Activated CD8-positive, alpha-beta T cell treated with anti-CD3 and anti-CD28 coated beads for 36 hours (primary cell): ENCODE measurements around the gene SLC31A1. TPM values are rescaled to one million over a fixed set of nuclear protein-coding genes. Genes with fewer than 3 reads are reported as not detected.

Experiments
- ATAC-seq: fragments of 200-7000 bp; cut with Tn5 transposase; one replicate; pipeline ENCODE4 v1.10.0; 2021; ENCODE audit warnings: mild to moderate bottlenecking, moderate library complexity
- CTCF ChIA-PET: fragments of 350-600 bp; sonication (Branson Sonifier 250); formaldehyde crosslinking; loops from one replicate; lab custom pipeline; 2021; ENCODE audit warnings: antibody characterized with exemption; lab: Charles Lee
- POLR2A ChIA-PET: fragments of 350-600 bp; sonication (Branson Sonifier 250); formaldehyde crosslinking; loops from one replicate; lab custom pipeline; 2021; ENCODE audit warnings: antibody characterized with exemption; lab: Charles Lee
- DNase-seq: peaks from one replicate; pipeline ENCODE4 v3.0.0-alpha.2; 2020
- H3K27ac Mint-ChIP-seq: one replicate; pipeline ENCODE4 v1.8.0; 2021; ENCODE audit warnings: mild to moderate bottlenecking, mixed read lengths
- H3K27me3 Mint-ChIP-seq: one replicate; pipeline ENCODE4 v1.8.0; 2021; ENCODE audit warnings: mixed read lengths
- H3K36me3 Mint-ChIP-seq: one replicate; pipeline ENCODE4 v1.8.0; 2021; ENCODE audit warnings: low read depth, mixed read lengths
- H3K4me1 Mint-ChIP-seq: one replicate; pipeline ENCODE4 v1.8.0; 2021; ENCODE audit warnings: low read depth, mixed read lengths
- H3K4me3 Mint-ChIP-seq: one replicate; pipeline ENCODE4 v1.8.0; 2021; ENCODE audit warnings: mild to moderate bottlenecking, moderate library complexity, mixed read lengths
- H3K9me3 Mint-ChIP-seq: one replicate; pipeline ENCODE4 v1.8.0; 2021; ENCODE audit warnings: mixed read lengths
- intact Hi-C: fragments of 100-400 bp; cut with micrococcal nuclease; formaldehyde crosslinking; loops from one replicate; pipeline ENCODE4 v1.10.0; 2022
- total RNA-seq, 2 experiments: library from RNA; stranded (reverse); gene quantifications; one replicate each; pipeline ENCODE4 v1.2.3, GENCODE V29; 2021
- TF ChIP-seq, protein P1 (sequence below): fragments of 200-600 bp; IDR thresholded peaks from one replicate; pipeline ENCODE4 v1.8.0; 2022; ENCODE audit warnings: antibody characterized with exemption, mild to moderate bottlenecking

The SLC31A1 gene
- total RNA-seq, 2 experiments from 2014 or later: 18.3 to 19.2 TPM

GRCh38 chr9:113261917-113262671 lies 40.8 kb downstream of the SLC31A1 start:
- ChIA-PET POLR2A (no interaction called here), CTCF (interaction anchor here (0.6 to 3.1 kb wide), 3 partner anchors 13 to 641 kb away, joined by 3 to 10 read pairs (median 3); partner anchors contain the start of genes CDC26 and PRPF4)
- ATAC-seq (no peak), DNase-seq (no peak)
- Mint-ChIP-seq H3K9me3 (no peaks in the 10 kb centered on the region), H3K36me3 (peaks cover 31% of the 10 kb centered on the region), H3K27me3 (no peaks in the 10 kb centered on the region), H3K4me3 (no peak overlapping the region), H3K27ac (no peak overlapping the region), H3K4me1 (no peaks in the 10 kb centered on the region)
- intact Hi-C loops: no loop called here
- TF ChIP-seq, protein P1, sequence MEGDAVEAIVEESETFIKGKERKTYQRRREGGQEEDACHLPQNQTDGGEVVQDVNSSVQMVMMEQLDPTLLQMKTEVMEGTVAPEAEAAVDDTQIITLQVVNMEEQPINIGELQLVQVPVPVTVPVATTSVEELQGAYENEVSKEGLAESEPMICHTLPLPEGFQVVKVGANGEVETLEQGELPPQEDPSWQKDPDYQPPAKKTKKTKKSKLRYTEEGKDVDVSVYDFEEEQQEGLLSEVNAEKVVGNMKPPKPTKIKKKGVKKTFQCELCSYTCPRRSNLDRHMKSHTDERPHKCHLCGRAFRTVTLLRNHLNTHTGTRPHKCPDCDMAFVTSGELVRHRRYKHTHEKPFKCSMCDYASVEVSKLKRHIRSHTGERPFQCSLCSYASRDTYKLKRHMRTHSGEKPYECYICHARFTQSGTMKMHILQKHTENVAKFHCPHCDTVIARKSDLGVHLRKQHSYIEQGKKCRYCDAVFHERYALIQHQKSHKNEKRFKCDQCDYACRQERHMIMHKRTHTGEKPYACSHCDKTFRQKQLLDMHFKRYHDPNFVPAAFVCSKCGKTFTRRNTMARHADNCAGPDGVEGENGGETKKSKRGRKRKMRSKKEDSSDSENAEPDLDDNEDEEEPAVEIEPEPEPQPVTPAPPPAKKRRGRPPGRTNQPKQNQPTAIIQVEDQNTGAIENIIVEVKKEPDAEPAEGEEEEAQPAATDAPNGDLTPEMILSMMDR: no peak

DNA sequence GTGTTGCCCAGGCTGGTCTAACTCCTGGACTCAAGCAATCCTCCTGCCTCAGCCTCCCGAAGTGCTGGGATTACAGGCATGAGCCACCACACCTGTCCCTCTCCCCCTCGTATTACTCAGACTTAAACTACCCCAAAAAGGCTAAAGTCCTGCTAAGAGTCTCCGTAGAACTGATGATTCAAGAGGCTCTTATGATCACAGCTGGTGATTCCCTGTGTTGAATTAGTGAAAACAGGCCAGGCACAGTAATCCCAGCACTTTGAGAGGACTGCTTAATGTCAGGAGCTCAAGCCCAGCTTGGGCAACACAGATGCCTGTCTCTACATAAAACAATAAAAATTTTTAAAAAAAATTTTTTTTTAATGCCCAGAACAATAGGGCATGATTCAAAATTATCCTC lies 44.8 kb downstream of the SLC31A1 start:
- intact Hi-C loops: no loop called here
- Mint-ChIP-seq H3K4me1 (peaks cover 8% of the 10 kb centered on the region), H3K27me3 (no peaks in the 10 kb centered on the region), H3K36me3 (peaks cover 25% of the 10 kb centered on the region), H3K4me3 (no peak overlapping the region), H3K9me3 (no peaks in the 10 kb centered on the region), H3K27ac (no peak overlapping the region)
- ChIA-PET POLR2A (no interaction called here), CTCF (interaction anchor here (0.6 to 1.6 kb wide), 2 partner anchors 8 to 48 kb away, joined by 3 to 9 read pairs; no protein-coding TSS in a partner anchor)
- ATAC-seq: no peak
- no peak for DNase-seq
- TF ChIP-seq, protein P1: no peak

GRCh38 chr9:113267911-113268566 lies 46.7 kb downstream of the SLC31A1 start:
- peak overlapping the region; percentile 60 for H3K27ac Mint-ChIP-seq
- CTCF ChIA-PET: no interaction called here
- intact Hi-C loops: no loop called here
- no peak overlapping the region for H3K4me3 Mint-ChIP-seq
- TF ChIP-seq, protein P1: no peak
- peaks cover 8% of the 10 kb centered on the region for H3K4me1 Mint-ChIP-seq
- peaks cover 20% of the 10 kb centered on the region for H3K36me3 Mint-ChIP-seq
- POLR2A ChIA-PET: no interaction called here
- DNase-seq: no peak
- H3K27me3 Mint-ChIP-seq: no peaks in the 10 kb centered on the region
- ATAC-seq: no peak
- H3K9me3 Mint-ChIP-seq: no peaks in the 10 kb centered on the region

DNA sequence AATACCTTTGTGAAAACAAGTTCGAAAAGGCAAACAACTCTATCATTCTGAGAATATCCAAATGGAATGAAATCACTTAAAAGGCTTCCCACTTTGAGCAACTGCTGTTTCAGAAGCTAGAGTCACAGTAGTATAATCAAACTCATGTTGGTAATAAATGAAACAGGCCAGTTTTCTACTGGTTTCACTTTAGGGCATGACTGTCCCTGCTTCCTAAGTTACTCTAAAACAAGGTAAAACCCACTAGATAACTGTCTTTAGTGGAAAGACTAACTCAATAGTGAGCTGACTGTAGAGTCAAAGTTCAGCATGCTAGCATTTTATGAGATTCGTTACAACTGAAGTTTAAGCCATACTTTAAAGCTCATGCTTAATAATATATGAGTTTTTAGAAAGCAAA lies 48.0 kb downstream of the SLC31A1 start:
- intact Hi-C loops: no loop called here
- no peaks in the 10 kb centered on the region for H3K27me3 Mint-ChIP-seq
- peaks cover 18% of the 10 kb centered on the region for H3K4me1 Mint-ChIP-seq
- TF ChIP-seq, protein P1: no peak
- DNase-seq: no peak
- H3K36me3 Mint-ChIP-seq: peaks cover 20% of the 10 kb centered on the region
- no peaks in the 10 kb centered on the region for H3K9me3 Mint-ChIP-seq
- ATAC-seq: peak; percentile 13
- no peak overlapping the region for H3K4me3 Mint-ChIP-seq
- peak overlapping the region; percentile 20 for H3K27ac Mint-ChIP-seq
- POLR2A ChIA-PET: no interaction called here
- CTCF ChIA-PET: interaction anchor here (0.8 to 1.9 kb wide), 3 partner anchors 131 to 386 kb away, joined by 4 to 8 read pairs (median 4); partner anchors contain the start of gene ALAD

GRCh38 chr9:113269871-113270270 lies 48.5 kb downstream of the SLC31A1 start:
- ChIA-PET CTCF (interaction anchor here (1.2 to 1.9 kb wide), 2 partner anchors 158 to 386 kb away, joined by 4 to 8 read pairs; no protein-coding TSS in a partner anchor), POLR2A (no interaction called here)
- Mint-ChIP-seq H3K4me3 (no peak overlapping the region), H3K27me3 (no peaks in the 10 kb centered on the region), H3K4me1 (peaks cover 18% of the 10 kb centered on the region), H3K36me3 (peaks cover 20% of the 10 kb centered on the region), H3K27ac (no peak overlapping the region), H3K9me3 (no peaks in the 10 kb centered on the region)
- DNase-seq: no peak
- TF ChIP-seq, protein P1: no peak
- intact Hi-C loops: loop anchor here (10.0 kb wide), 2 partner anchors 75 to 245 kb away; partner anchors contain the start of genes BSPRY and WDR31
- ATAC-seq: no peak
